OCI-LY7 (cell line): ENCODE results near the gene CNR2. TPM values are rescaled to one million over a fixed set of nuclear protein-coding genes. Genes with fewer than 3 reads are reported as not detected.

Experiments used
- BruUV-seq: library from RNA; stranded (reverse); fragments of 400-500 nt; replicated peaks from 2 replicates; lab custom pipeline; 2021; lab: Mats Ljungman, UMichigan
- CTCF ChIA-PET: fragments of 300-600 bp; sonication (Branson Sonifier 250); formaldehyde crosslinking; loops from one replicate; lab custom pipeline; 2022; ENCODE audit warnings: antibody characterized with exemption; ENCODE audit not compliant: unreplicated experiment; lab: Charles Lee
- POLR2A ChIA-PET: fragments of 300-600 bp; sonication (Branson Sonifier 250); formaldehyde crosslinking; loops from one replicate; lab custom pipeline; 2022; ENCODE audit warnings: antibody characterized with exemption; lab: Charles Lee
- DNase-seq: peaks from one replicate; pipeline ENCODE4 v3.0.0-alpha.2; 2015; ENCODE audit warnings: low spot score
- H2AFZ ChIP-seq: fragments of 200-600 bp; sonication (generic), shearing (Covaris generic); 2 replicates; pipeline ENCODE4 v1.6.1; 2014; ENCODE audit warnings: mild to moderate bottlenecking, antibody characterized with exemption, low read length, moderate library complexity
- H3K27ac ChIP-seq: fragments of 200-600 bp; sonication (generic); 2 replicates; pipeline ENCODE4 v1.5.1; 2014; ENCODE audit warnings: mixed run types, low read depth, mild to moderate bottlenecking, moderate library complexity, low read length, inconsistent platforms; ENCODE audit not compliant: poor library complexity, severe bottlenecking
- H3K36me3 ChIP-seq: fragments of 200-600 bp; sonication (generic); 2 replicates; pipeline ENCODE4 v1.6.1; 2014; ENCODE audit warnings: mild to moderate bottlenecking, antibody characterized with exemption, low read length, moderate library complexity, mixed read lengths; ENCODE audit not compliant: insufficient read depth
- H3K4me1 ChIP-seq: fragments of 200-600 bp; sonication (generic); 2 replicates; pipeline ENCODE4 v1.5.1; 2014; ENCODE audit warnings: mild to moderate bottlenecking, low read length; ENCODE audit not compliant: insufficient read depth, poor library complexity, severe bottlenecking
- H3K4me2 ChIP-seq: fragments of 200-600 bp; sonication (generic); 2 replicates; pipeline ENCODE4 v1.6.1; 2014; ENCODE audit warnings: mild to moderate bottlenecking, low read length
- H3K4me3 ChIP-seq: fragments of 200-600 bp; sonication (generic); 2 replicates; pipeline ENCODE4 v1.5.1; 2014; ENCODE audit warnings: mild to moderate bottlenecking, low read depth, low read length; ENCODE audit not compliant: poor library complexity, severe bottlenecking
- H3K79me2 ChIP-seq: fragments of 200-600 bp; sonication (generic); 2 replicates; pipeline ENCODE4 v1.6.1; 2016; ENCODE audit warnings: low read depth, mild to moderate bottlenecking, low read length, moderate library complexity, mixed read lengths; ENCODE audit not compliant: insufficient read depth
- H3K9me2 ChIP-seq: fragments of 200-600 bp; sonication (generic); 2 replicates; pipeline ENCODE4 v1.6.1; 2016; ENCODE audit warnings: mild to moderate bottlenecking, low read length, mixed read lengths; ENCODE audit not compliant: insufficient read depth
- H3K9me3 ChIP-seq: fragments of 200-600 bp; sonication (generic); 2 replicates; pipeline ENCODE4 v1.6.1; 2014; ENCODE audit warnings: mild to moderate bottlenecking, mixed run types, low read length, mixed read lengths
- H4K20me1 ChIP-seq: fragments of 200-600 bp; sonication (generic); 2 replicates; pipeline ENCODE4 v1.6.1; 2014; ENCODE audit warnings: mild to moderate bottlenecking, antibody characterized with exemption, low read length, moderate library complexity, mixed read lengths; ENCODE audit not compliant: insufficient read depth
- CTCF ChIP-seq: fragments of 200-600 bp; sonication (generic); conservative IDR thresholded peaks from 2 replicates; pipeline ENCODE4 v1.5.1; 2014; ENCODE audit warnings: mild to moderate bottlenecking, antibody characterized with exemption, low read length, moderate library complexity, mixed read lengths
- EZH2phosphoT487 ChIP-seq: fragments of 200-600 bp; sonication (generic); IDR thresholded peaks from 2 replicates; pipeline ENCODE4 v1.6.1; 2018; ENCODE audit warnings: low read depth, borderline replicate concordance, mild to moderate bottlenecking, mixed run types, antibody characterized with exemption, low read length, moderate library complexity, mixed read lengths
- intact Hi-C: fragments of 100-400 bp; cut with micrococcal nuclease; formaldehyde crosslinking; loops from one replicate; pipeline ENCODE4 v1.10.0; 2022; ENCODE audit not compliant: unreplicated experiment
- total RNA-seq, 2 experiments: library from RNA; depleted of rRNA in 1 of 2; stranded (reverse); fragments of >200 nt in 1 of 2; shearing (Covaris generic) in 1 of 2; gene quantifications; 2 replicates each; pipeline ENCODE4 v1.2.3, GENCODE V29; 2014 to 2022

The CNR2 gene
- total RNA-seq, 2 experiments from 2014 or later: 14.1 to 17.0 TPM

- POLR2A ChIA-PET: interaction anchor here (0.9 to 1.3 kb wide), 2 partner anchors 9 to 25 kb away, joined by 5 to 6 read pairs; no protein-coding TSS in a partner anchor
- TF ChIP-seq EZH2phosphoT487: no peak
- TF ChIP-seq CTCF: no peak
- H3K9me2 ChIP-seq: no peaks in the 10 kb centered on the region
- BruUV-seq: no TSS peak
- no peak overlapping the region for H3K4me2 ChIP-seq
- DNase-seq: no peak
- CTCF ChIA-PET: no interaction called here
- peaks cover 23% of the 10 kb centered on the region for H3K9me3 ChIP-seq
- H3K4me1 ChIP-seq: peaks cover 8% of the 10 kb centered on the region
- H3K79me2 ChIP-seq: peaks cover 9% of the 10 kb centered on the region; the same call in 1 of the 2 replicates
- no peaks in the 10 kb centered on the region for H4K20me1 ChIP-seq
- intact Hi-C loops: no loop called here
- no peak overlapping the region for H3K27ac ChIP-seq
- no peak overlapping the region for H3K4me3 ChIP-seq
- peaks cover 69% of the 10 kb centered on the region for H3K36me3 ChIP-seq
- H2AFZ ChIP-seq: no peak overlapping the region
Observed at GRCh38 chr1:23882746-23883145, 30.4 kb downstream of the CNR2 start.

GRCh38 chr1:23879809-23880208 lies 33.4 kb downstream of the CNR2 start:
- Histone ChIP-seq H3K36me3 (peaks cover 71% of the 10 kb centered on the region), H4K20me1 (no peaks in the 10 kb centered on the region), H3K4me1 (no peaks in the 10 kb centered on the region), H3K9me3 (peaks cover 25% of the 10 kb centered on the region), H3K27ac (no peak overlapping the region), H3K4me2 (no peak overlapping the region), H3K9me2 (no peaks in the 10 kb centered on the region), H2AFZ (no peak overlapping the region), H3K79me2 (no peaks in the 10 kb centered on the region), H3K4me3 (no peak overlapping the region)
- intact Hi-C loops: no loop called here
- BruUV-seq: no TSS peak
- CTCF ChIA-PET: no interaction called here
- DNase-seq: no peak
- POLR2A ChIA-PET: interaction anchor here (0.5 to 0.7 kb wide), 3 partner anchors 35 to 61 kb away, joined by 3 to 4 read pairs (median 3); no protein-coding TSS in a partner anchor
- TF ChIP-seq EZH2phosphoT487 (no peak), CTCF (no peak)

- no peaks in the 10 kb centered on the region for H3K9me2 ChIP-seq
- H3K36me3 ChIP-seq: peaks cover 82% of the 10 kb centered on the region
- no peak overlapping the region for H2AFZ ChIP-seq
- BruUV-seq: no TSS peak
- no peak overlapping the region for H3K4me3 ChIP-seq
- H3K79me2 ChIP-seq: no peaks in the 10 kb centered on the region
- no peak overlapping the region for H3K27ac ChIP-seq
- intact Hi-C loops: no loop called here
- no peaks in the 10 kb centered on the region for H4K20me1 ChIP-seq
- ChIA-PET CTCF (no interaction called here), POLR2A (no interaction called here)
- H3K9me3 ChIP-seq: peaks cover 25% of the 10 kb centered on the region
- no peaks in the 10 kb centered on the region for H3K4me1 ChIP-seq
- H3K4me2 ChIP-seq: no peak overlapping the region
- peak; percentile 27 for DNase-seq
- TF ChIP-seq EZH2phosphoT487: no peak
- no peak for TF ChIP-seq CTCF
Observed at GRCh38 chr1:23878668-23879067, 34.5 kb downstream of the CNR2 start.
